Immature natural killer cell (primary cell): Measurements from ENCODE around the gene LGR6. TPM values are rescaled to one million over a fixed set of nuclear protein-coding genes. Genes with fewer than 3 reads are reported as not detected.

Source experiments
- DNase-seq, 3 donors: peaks; one replicate each; pipeline ENCODE4 v3.0.0; 2022; ENCODE audit warnings: mixed read lengths in 1 of 3
- H3K27ac Mint-ChIP-seq, 6 donors: one replicate each; pipeline ENCODE4 v1.8.0; 2020; ENCODE audit warnings: mixed read lengths in 6 of 6, mild to moderate bottlenecking in 5 of 6, inconsistent platforms in 4 of 6, moderate library complexity in 3 of 6
- H3K27me3 Mint-ChIP-seq, 3 donors: one replicate each; pipeline ENCODE4 v1.8.0; 2020 to 2021; ENCODE audit warnings: low read depth in 3 of 3, mild to moderate bottlenecking in 3 of 3, mixed read lengths in 3 of 3, moderate library complexity in 3 of 3, inconsistent platforms in 1 of 3
- H3K36me3 Mint-ChIP-seq, 3 donors: one replicate each; pipeline ENCODE4 v1.8.0; 2020; ENCODE audit warnings: mixed read lengths in 3 of 3, inconsistent platforms in 2 of 3, mild to moderate bottlenecking in 2 of 3
- H3K4me1 Mint-ChIP-seq, 2 donors: one replicate each; pipeline ENCODE4 v1.8.0; 2020; ENCODE audit warnings: inconsistent platforms in 2 of 2, mild to moderate bottlenecking in 2 of 2, mixed read lengths in 2 of 2, moderate library complexity in 1 of 2
- H3K4me3 Mint-ChIP-seq, 5 donors: one replicate each; pipeline ENCODE4 v1.8.0; 2020; ENCODE audit warnings: mild to moderate bottlenecking in 5 of 5, mixed read lengths in 5 of 5, inconsistent platforms in 3 of 5, moderate library complexity in 3 of 5
- H3K9me3 Mint-ChIP-seq, 6 donors: one replicate each; pipeline ENCODE4 v1.8.0; 2020; ENCODE audit warnings: mild to moderate bottlenecking in 6 of 6, mixed read lengths in 6 of 6, inconsistent platforms in 4 of 6, moderate library complexity in 3 of 6
- polyA plus RNA-seq, 3 donors: library from polyadenylated mRNA; unstranded; fragments of 300-500 nt; fragmentation: Illumina TruSeq; gene quantifications; one replicate each; pipeline ENCODE4 v1.2.3, GENCODE V29; 2021

LGR6 gene
- polyA plus RNA-seq, 3 donors from 2014 or later, result 10.9 to 26.8 (median 21.1) TPM

DNA sequence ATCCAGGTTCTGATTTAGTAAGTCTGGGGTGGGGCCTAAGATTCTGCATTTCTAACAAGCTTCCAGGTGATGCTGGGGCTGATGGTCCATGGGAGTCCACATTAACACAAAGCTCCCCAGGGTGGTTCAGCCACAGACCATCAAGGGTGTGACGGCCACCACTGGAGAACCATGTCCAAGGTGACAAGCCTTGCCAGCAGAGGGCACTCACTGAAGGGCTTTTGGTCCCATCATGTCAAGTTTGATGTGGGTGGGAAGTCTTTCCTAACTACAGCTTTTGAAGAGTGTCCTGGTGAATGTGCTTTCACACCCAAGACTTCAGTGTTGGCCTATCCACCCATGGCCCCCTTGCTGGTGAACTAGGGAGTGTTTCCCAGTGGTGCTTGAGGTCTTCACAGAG, 81.0 kb downstream of the LGR6 start:
- H3K36me3 Mint-ChIP-seq, result peaks cover 2 to 19% (median 8%) of the 10 kb centered on the region in 3 donors
- peak overlapping the region in 3 of 6 donors; percentile 69 to 77 (median 70) for H3K27ac Mint-ChIP-seq
- peaks cover 2 to 4% (median 3%) of the 10 kb centered on the region in 3 donors for H3K27me3 Mint-ChIP-seq
- H3K9me3 Mint-ChIP-seq, result no peaks in the 10 kb centered on the region
- no peak overlapping the region for H3K4me3 Mint-ChIP-seq
- H3K4me1 Mint-ChIP-seq, result peaks cover 0 to 9% of the 10 kb centered on the region in 2 donors
- DNase-seq, result peak in 2 of 3 donors; percentile 13 to 31

DNA sequence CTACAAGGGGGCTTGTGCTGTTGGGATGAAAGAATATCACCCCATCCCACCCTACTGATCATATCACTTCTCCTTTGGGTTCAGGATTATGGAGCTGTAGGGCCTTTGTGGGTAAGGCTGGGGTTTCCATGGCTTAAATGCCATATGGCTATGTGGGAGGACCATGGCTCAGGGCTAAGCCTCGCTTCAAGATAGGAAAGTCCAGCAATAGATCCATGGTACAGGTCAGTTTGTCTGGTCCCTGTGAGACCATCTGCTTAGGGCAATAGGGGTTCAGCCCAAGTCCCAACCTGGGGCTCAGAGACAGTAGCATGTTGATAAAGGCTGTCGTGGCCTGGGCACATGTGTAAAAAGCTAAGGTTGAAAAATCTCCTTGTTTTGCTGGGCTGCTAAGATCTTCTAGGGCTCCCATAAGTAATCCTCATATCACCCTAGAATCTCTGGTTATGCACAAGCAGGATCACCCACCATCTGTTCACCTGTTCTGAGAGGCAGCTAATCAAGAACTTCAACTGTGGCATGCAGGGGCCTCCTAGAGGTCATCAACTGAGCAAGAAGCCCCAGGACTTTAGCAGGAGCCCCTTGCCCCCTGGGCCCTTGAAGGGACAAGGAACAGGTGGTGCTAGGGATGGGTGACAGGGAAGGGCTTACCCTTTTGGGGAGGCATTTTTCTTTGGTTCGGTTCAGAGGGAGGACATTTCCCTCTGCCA, 81.6 kb downstream of the LGR6 start:
- Mint-ChIP-seq H3K9me3 (no peaks in the 10 kb centered on the region), H3K4me1 (peaks cover 0 to 9% of the 10 kb centered on the region in 2 donors), H3K27me3 (peaks cover 2 to 4% (median 4%) of the 10 kb centered on the region in 3 donors), H3K27ac (no peak overlapping the region), H3K4me3 (no peak overlapping the region), H3K36me3 (peaks cover 6 to 21% (median 12%) of the 10 kb centered on the region in 3 donors)
- no peak for DNase-seq

GRCh38 chr1:202276081-202276715, 82.6 kb downstream of the LGR6 start:
- Mint-ChIP-seq H3K27me3 (peaks cover 0 to 7% (median 4%) of the 10 kb centered on the region in 3 donors), H3K4me1 (peaks cover 0 to 9% of the 10 kb centered on the region in 2 donors), H3K27ac (peak overlapping the region in 2 of 6 donors; percentile 3 to 43), H3K36me3 (peaks cover 10 to 21% (median 12%) of the 10 kb centered on the region in 3 donors), H3K9me3 (no peaks in the 10 kb centered on the region), H3K4me3 (no peak overlapping the region)
- DNase-seq, result no peak

GRCh38 chr1:202276920-202277319, 83.3 kb downstream of the LGR6 start:
- H3K4me1 Mint-ChIP-seq, result peaks cover 0 to 9% of the 10 kb centered on the region in 2 donors
- H3K9me3 Mint-ChIP-seq, result no peaks in the 10 kb centered on the region
- H3K27me3 Mint-ChIP-seq, result peaks cover 0 to 7% (median 4%) of the 10 kb centered on the region in 3 donors
- no peak overlapping the region for H3K4me3 Mint-ChIP-seq
- H3K27ac Mint-ChIP-seq, result peak overlapping the region in 1 of 6 donors; percentile 43
- H3K36me3 Mint-ChIP-seq, result peaks cover 12 to 21% (median 13%) of the 10 kb centered on the region in 3 donors
- no peak for DNase-seq

DNA sequence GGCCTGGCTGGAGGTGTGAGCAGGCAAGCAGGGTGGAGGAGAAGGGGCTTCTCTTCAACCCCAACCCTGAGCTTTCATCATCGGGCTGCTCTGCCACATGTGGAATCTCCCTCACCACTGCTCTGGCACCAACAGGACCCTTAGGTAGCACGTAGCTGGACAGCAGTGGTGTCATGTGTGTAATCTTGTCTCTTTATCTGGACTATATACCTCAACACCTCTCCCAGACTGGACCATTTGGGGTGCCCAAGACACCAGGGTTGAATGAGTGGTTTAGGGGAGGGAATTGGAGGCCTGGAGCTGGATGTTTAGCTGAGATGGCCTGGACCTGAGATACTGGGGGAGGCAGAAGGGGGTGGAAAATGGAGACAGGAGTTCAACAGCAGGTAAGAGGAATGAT, 85.2 kb downstream of the LGR6 start:
- Mint-ChIP-seq H3K27ac (peak overlapping the region in 2 of 6 donors; percentile 13 to 19), H3K36me3 (peaks cover 12 to 18% (median 17%) of the 10 kb centered on the region in 3 donors), H3K4me3 (no peak overlapping the region), H3K27me3 (peaks cover 0 to 8% (median 7%) of the 10 kb centered on the region in 3 donors), H3K9me3 (no peaks in the 10 kb centered on the region), H3K4me1 (peaks cover 9 to 19% of the 10 kb centered on the region in 2 donors)
- no peak for DNase-seq

DNA sequence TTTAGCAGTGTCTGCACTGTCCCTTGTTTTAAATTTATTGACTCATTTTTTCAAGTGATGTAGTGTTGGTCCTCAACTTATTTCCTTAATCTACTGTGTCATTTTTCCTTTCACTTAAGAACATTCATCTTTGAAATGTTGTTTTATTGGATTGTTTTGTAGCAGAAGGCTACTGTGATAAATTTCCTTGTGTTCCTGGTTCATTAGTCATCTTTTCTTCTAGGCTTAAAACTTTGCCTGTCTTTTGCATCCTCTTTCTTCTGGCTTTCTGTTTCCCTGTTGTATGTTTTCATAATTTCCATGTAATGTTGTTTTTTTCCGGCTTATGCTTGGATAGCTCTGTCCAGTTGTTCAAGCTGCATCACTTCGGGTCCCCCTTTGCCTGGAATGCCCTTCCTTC, 86.2 kb downstream of the LGR6 start:
- peaks cover 0 to 10% (median 7%) of the 10 kb centered on the region in 3 donors for H3K27me3 Mint-ChIP-seq
- H3K9me3 Mint-ChIP-seq, result no peaks in the 10 kb centered on the region
- H3K4me3 Mint-ChIP-seq, result no peak overlapping the region
- H3K36me3 Mint-ChIP-seq, result peaks cover 12 to 18% (median 17%) of the 10 kb centered on the region in 3 donors
- H3K27ac Mint-ChIP-seq, result peak overlapping the region in 2 of 6 donors; percentile 12 to 33
- peaks cover 15 to 22% of the 10 kb centered on the region in 2 donors for H3K4me1 Mint-ChIP-seq
- no peak for DNase-seq

DNA sequence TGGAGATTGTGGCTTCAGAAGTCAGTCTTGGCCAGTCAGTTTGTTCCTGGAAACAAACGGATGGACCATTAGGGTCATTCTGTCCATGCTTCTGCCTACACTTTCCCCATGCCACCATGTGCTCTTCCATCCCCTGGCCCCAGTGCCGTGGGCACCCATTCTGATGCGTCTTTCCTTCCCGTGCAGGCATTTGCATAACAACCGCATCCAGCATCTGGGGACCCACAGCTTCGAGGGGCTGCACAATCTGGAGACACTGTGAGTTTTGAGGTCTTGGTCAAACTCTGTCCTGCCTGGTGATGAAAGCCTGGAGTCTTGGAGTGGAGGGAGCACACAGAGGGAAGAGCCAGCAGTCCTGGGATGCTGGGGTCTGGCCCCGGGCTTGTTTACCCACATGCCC, 87.0 kb downstream of the LGR6 start:
- H3K4me3 Mint-ChIP-seq, result no peak overlapping the region
- DNase-seq, result no peak
- H3K9me3 Mint-ChIP-seq, result no peaks in the 10 kb centered on the region
- no peak overlapping the region for H3K27ac Mint-ChIP-seq
- H3K36me3 Mint-ChIP-seq, result peaks cover 11 to 18% (median 16%) of the 10 kb centered on the region in 3 donors
- peaks cover 0 to 10% (median 7%) of the 10 kb centered on the region in 3 donors for H3K27me3 Mint-ChIP-seq
- peaks cover 15 to 22% of the 10 kb centered on the region in 2 donors for H3K4me1 Mint-ChIP-seq

- Mint-ChIP-seq H3K36me3 (peaks cover 7 to 22% (median 16%) of the 10 kb centered on the region in 3 donors), H3K4me3 (no peak overlapping the region), H3K4me1 (peaks cover 15 to 22% of the 10 kb centered on the region in 2 donors), H3K27me3 (peaks cover 0 to 10% (median 4%) of the 10 kb centered on the region in 3 donors), H3K27ac (peak overlapping the region in 2 of 6 donors; percentile 43 to 56), H3K9me3 (no peaks in the 10 kb centered on the region)
- DNase-seq, result no peak
Observed at GRCh38 chr1:202281316-202282024, 87.9 kb downstream of the LGR6 start.

GRCh38 chr1:202282025-202282371, 88.4 kb downstream of the LGR6 start:
- H3K27me3 Mint-ChIP-seq, result peaks cover 0 to 10% (median 3%) of the 10 kb centered on the region in 3 donors
- H3K27ac Mint-ChIP-seq, result peak overlapping the region in 2 of 6 donors; percentile 24 to 64

GRCh38 chr1:202282596-202283283, 89.1 kb downstream of the LGR6 start:
- Mint-ChIP-seq H3K9me3 (no peaks in the 10 kb centered on the region), H3K4me1 (peaks cover 15 to 22% of the 10 kb centered on the region in 2 donors), H3K27ac (peak overlapping the region in 4 of 6 donors; percentile 26 to 64 (median 46)), H3K27me3 (peaks cover 0 to 10% (median 3%) of the 10 kb centered on the region in 3 donors), H3K4me3 (no peak overlapping the region), H3K36me3 (peaks cover 4 to 27% (median 22%) of the 10 kb centered on the region in 3 donors)
- DNase-seq, result no peak

More at GRCh38 chr1:202282025-202282371, 88.4 kb downstream of the LGR6 start:
- Mint-ChIP-seq H3K36me3 (peaks cover 7 to 22% (median 16%) of the 10 kb centered on the region in 3 donors), H3K9me3 (no peaks in the 10 kb centered on the region), H3K4me3 (no peak overlapping the region), H3K4me1 (peaks cover 15 to 22% of the 10 kb centered on the region in 2 donors)
- no peak for DNase-seq

- peak overlapping the region in 4 of 6 donors; percentile 23 to 56 (median 46) for H3K27ac Mint-ChIP-seq
- H3K4me3 Mint-ChIP-seq, result no peak overlapping the region
- peaks cover 4 to 27% (median 22%) of the 10 kb centered on the region in 3 donors for H3K36me3 Mint-ChIP-seq
- peak; percentile 9 to 11 (median 11) for DNase-seq
- peaks cover 1 to 10% (median 3%) of the 10 kb centered on the region in 3 donors for H3K27me3 Mint-ChIP-seq
- H3K9me3 Mint-ChIP-seq, result no peaks in the 10 kb centered on the region
- H3K4me1 Mint-ChIP-seq, result peaks cover 15 to 22% of the 10 kb centered on the region in 2 donors
Observed at GRCh38 chr1:202283379-202283844, 89.8 kb downstream of the LGR6 start.

DNA sequence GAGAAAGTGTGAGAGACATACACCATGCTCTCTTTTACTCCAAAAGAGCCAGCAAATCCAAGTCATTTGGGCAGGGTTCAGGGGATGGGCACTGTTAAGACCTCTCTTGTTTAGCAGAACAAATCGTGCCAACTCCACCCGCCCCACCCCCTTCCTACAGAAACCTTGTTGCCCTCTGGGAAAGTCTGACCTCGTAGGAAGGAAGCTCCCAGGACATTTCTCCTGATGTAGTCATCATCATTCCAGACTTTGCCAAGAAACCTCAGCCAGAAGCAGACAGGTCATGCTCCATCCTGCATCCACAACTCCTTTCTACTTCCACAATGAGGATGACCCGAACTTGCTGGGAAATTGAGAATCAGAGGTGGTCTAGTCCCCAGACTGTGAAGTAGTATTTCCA, 90.4 kb downstream of the LGR6 start:
- Mint-ChIP-seq H3K36me3 (peaks cover 4 to 27% (median 21%) of the 10 kb centered on the region in 3 donors), H3K4me3 (no peak overlapping the region), H3K27me3 (peaks cover 2 to 10% (median 3%) of the 10 kb centered on the region in 3 donors), H3K4me1 (peaks cover 15 to 22% of the 10 kb centered on the region in 2 donors), H3K9me3 (no peaks in the 10 kb centered on the region), H3K27ac (peak overlapping the region in 4 of 6 donors; percentile 8 to 53 (median 33))
- no peak for DNase-seq

DNA sequence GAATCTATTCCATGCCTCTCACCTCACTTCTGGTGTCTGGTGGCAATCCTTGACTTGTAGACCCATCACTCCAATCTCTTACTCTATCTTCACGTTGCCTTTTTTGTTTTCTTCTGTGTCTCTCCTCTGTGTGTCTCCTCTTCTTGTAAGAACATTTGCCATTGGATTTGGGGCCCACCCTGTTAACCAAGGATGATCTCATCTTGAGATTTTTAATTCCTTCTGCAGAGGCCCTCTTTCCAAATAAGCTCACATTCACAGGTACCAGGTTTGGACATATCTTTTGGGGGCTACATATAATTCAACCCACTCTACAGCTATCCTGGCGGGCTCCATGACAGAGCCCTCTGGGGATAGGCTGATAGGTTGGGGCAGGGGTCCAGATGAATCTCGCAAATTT, 92.3 kb downstream of the LGR6 start:
- H3K9me3 Mint-ChIP-seq, result no peaks in the 10 kb centered on the region
- H3K36me3 Mint-ChIP-seq, result peaks cover 0 to 20% (median 20%) of the 10 kb centered on the region in 3 donors
- no peak overlapping the region for H3K4me3 Mint-ChIP-seq
- no peak for DNase-seq
- H3K27me3 Mint-ChIP-seq, result peaks cover 2 to 7% (median 2%) of the 10 kb centered on the region in 3 donors
- peaks cover 15 to 22% of the 10 kb centered on the region in 2 donors for H3K4me1 Mint-ChIP-seq
- peak overlapping the region in 1 of 6 donors; percentile 58 for H3K27ac Mint-ChIP-seq
